Measurements from ENCODE around the gene NSUN7. TPM values are rescaled to one million over a fixed set of nuclear protein-coding genes. Genes with fewer than 3 reads are reported as not detected.

NSUN7 gene
- total and polyA plus RNA-seq, 2 of the 13 experiments (the other 11 are each of a cell fraction or from before 2014, with no cell fraction given) = 0.05 TPM; not detected in 1

- Histone ChIP-seq H3K27ac (ENCODE audit: extremely low read length, insufficient read depth, low read length) (no peak overlapping the region), H3K4me2 (ENCODE audit: low read depth, low read length) (no peak overlapping the region), H2AFZ (ENCODE audit: low read length) (no peak overlapping the region), H3K36me3 (replicated peaks in 1 of 2; ENCODE audit: control insufficient read depth in 1 of 2, insufficient read depth in 2 of 2, low read length in 2 of 2) (no peaks in the 10 kb centered on the region; a peak in 1 of 5 replicates), H3K4me3 (replicated peaks in 1 of 3; ENCODE audit: insufficient read depth in 1 of 3, low read depth in 2 of 3, low read length in 3 of 3) (no peak overlapping the region), H3K79me2 (ENCODE audit: insufficient read depth, low read length) (no peaks in the 10 kb centered on the region), H3K9ac (ENCODE audit: insufficient read depth, low read depth, low read length) (no peak overlapping the region), H3K4me1 (ENCODE audit: insufficient read depth, low read length) (no peaks in the 10 kb centered on the region), H3K9me3 (ENCODE audit: low read length) (no peaks in the 10 kb centered on the region), H4K20me1 (ENCODE audit: insufficient read depth, low read length) (no peaks in the 10 kb centered on the region), H3K27me3 (ENCODE audit: control insufficient read depth in 1 of 2, insufficient read depth in 2 of 2, low read length in 2 of 2) (no peaks in the 10 kb centered on the region)
- 95% methylated on average over 15 of the region's 16 CpGs for WGBS (ENCODE audit: low lambda C conversion rate)
- in situ Hi-C loops (cut with HindIII; ENCODE audit: extremely low pct_ligation_motif_present, low pct_unique_long_range_greater_than_20kb) (no loop called here), intact Hi-C loops (cut with micrococcal nuclease; ENCODE audit: unreplicated experiment) (no loop called here)
- no peak for TF ChIP-seq ZMYM3 (CRISPR knock-in tag; IDR thresholded peaks at IDR 0.05)
- TF ChIP-seq ZNF260 (CRISPR knock-in tag; IDR thresholded peaks at IDR 0.05; ENCODE audit: borderline replicate concordance, low read depth) = no peak
- TF ChIP-seq HNRNPUL1 (IDR thresholded peaks at IDR 0.05; ENCODE audit: low read depth, low read length) = no peak
- no peak for TF ChIP-seq ZNF138 (CRISPR knock-in tag; IDR thresholded peaks at IDR 0.05; ENCODE audit: low read depth)
- TF ChIP-seq HMGXB3 (CRISPR knock-in tag; IDR thresholded peaks at IDR 0.05; ENCODE audit: borderline replicate concordance) = no peak
- TF ChIP-seq KLF6 (CRISPR knock-in tag; IDR thresholded peaks at IDR 0.05) = no peak
- no peak for TF ChIP-seq SETDB1 (CRISPR knock-in tag; IDR thresholded peaks at IDR 0.05; ENCODE audit: borderline replicate concordance)
- no peak for TF ChIP-seq PHB2 (IDR thresholded peaks at IDR 0.05; ENCODE audit: partially characterized antibody)
- no peak for TF ChIP-seq ATRX (CRISPR knock-in tag; IDR thresholded peaks at IDR 0.05; ENCODE audit: borderline replicate concordance)
- FAIRE-seq = no peak
- ChIA-PET CTCF (ENCODE audit: low intra/inter-chr PET ratio, low total read pairs) (no interaction called here), POLR2A (no interaction called here)
- no peak for ATAC-seq
- no TSS peak for BruUV-seq (replicated peaks)
- DNase-seq (ENCODE audit: low spot score) = no peak
Observed at GRCh38 chr4:40856277-40856839, 106.6 kb downstream of the NSUN7 start.

Measured in HepG2 (cell line).